GM06990 (cell line): Measurements from ENCODE around the gene ULK3.

Experiments
- DNase-seq: peaks from one replicate; pipeline ENCODE4 v3.0.0-alpha.2; 2011; ENCODE audit not compliant: insufficient read length; ENCODE audit errors: extremely low read depth
- H3K27me3 ChIP-seq: replicated peaks from 2 replicates; pipeline ENCODE4 v1.6.0; 2011; ENCODE audit warnings: low read length; ENCODE audit not compliant: control insufficient read depth, insufficient read depth
- H3K36me3 ChIP-seq: 2 replicates; pipeline ENCODE4 v1.5.1; 2011; ENCODE audit warnings: low read length; ENCODE audit not compliant: control insufficient read depth, insufficient read depth
- H3K4me3 ChIP-seq: replicated peaks from 2 replicates; pipeline ENCODE4 v1.5.1; 2011; ENCODE audit warnings: low read depth, mild to moderate bottlenecking, control low read depth, low read length
- TF ChIP-seq, protein P1 (sequence below): IDR thresholded peaks from 2 replicates; pipeline ENCODE4 v1.5.1; 2011; ENCODE audit warnings: low read length, control low read depth, mild to moderate bottlenecking, inconsistent platforms; ENCODE audit not compliant: insufficient read depth, poor library complexity, severe bottlenecking

The ULK3 gene

DNA sequence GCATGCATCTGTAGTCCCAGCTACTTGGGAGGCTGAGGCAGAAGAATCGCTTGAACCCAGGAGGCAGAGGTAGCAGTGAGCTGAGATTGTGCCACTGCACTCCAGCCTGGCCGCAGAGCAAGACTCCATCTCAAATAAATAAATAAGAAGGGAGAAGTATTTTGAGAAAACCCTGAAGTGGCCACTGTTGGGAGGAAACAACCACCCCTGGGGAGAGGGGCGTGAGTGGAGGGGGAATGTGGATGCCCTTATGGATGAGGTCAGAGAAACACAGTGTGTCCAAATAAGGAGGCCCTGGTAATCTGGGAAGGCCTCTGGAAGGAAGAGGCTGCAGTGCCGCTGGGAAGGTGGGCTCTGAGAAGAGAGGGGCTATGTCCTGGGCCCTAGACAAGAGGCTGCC, 20.7 kb downstream of the ULK3 start:
- Histone ChIP-seq H3K27me3 (no peaks in the 10 kb centered on the region; the same call in none of the 2 replicates), H3K36me3 (no peaks in the 10 kb centered on the region), H3K4me3 (no peak overlapping the region)
- TF ChIP-seq, protein P1, sequence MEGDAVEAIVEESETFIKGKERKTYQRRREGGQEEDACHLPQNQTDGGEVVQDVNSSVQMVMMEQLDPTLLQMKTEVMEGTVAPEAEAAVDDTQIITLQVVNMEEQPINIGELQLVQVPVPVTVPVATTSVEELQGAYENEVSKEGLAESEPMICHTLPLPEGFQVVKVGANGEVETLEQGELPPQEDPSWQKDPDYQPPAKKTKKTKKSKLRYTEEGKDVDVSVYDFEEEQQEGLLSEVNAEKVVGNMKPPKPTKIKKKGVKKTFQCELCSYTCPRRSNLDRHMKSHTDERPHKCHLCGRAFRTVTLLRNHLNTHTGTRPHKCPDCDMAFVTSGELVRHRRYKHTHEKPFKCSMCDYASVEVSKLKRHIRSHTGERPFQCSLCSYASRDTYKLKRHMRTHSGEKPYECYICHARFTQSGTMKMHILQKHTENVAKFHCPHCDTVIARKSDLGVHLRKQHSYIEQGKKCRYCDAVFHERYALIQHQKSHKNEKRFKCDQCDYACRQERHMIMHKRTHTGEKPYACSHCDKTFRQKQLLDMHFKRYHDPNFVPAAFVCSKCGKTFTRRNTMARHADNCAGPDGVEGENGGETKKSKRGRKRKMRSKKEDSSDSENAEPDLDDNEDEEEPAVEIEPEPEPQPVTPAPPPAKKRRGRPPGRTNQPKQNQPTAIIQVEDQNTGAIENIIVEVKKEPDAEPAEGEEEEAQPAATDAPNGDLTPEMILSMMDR = no peak
- no peak for DNase-seq

DNA sequence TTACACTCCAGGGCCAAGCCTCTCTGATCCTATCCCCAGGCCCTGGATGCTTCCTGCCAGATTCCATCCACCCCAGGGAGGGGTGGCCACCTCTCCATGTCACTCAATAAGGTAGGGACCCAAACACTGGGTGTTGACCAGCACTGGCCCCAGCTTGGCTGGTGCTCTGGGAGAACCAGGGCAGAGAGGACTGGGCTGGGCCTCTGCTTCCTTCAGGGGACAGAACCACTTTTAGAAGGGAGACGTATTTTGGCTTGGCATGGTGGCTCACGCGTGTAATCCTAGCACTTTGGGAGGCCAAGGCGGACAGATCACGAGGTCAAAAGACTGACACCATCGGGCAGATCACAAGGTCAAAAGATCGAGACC, 21.2 kb downstream of the ULK3 start:
- Histone ChIP-seq H3K27me3 (no peaks in the 10 kb centered on the region; the same call in none of the 2 replicates), H3K36me3 (no peaks in the 10 kb centered on the region), H3K4me3 (no peak overlapping the region)
- TF ChIP-seq, protein P1 = no peak
- no peak for DNase-seq

DNA sequence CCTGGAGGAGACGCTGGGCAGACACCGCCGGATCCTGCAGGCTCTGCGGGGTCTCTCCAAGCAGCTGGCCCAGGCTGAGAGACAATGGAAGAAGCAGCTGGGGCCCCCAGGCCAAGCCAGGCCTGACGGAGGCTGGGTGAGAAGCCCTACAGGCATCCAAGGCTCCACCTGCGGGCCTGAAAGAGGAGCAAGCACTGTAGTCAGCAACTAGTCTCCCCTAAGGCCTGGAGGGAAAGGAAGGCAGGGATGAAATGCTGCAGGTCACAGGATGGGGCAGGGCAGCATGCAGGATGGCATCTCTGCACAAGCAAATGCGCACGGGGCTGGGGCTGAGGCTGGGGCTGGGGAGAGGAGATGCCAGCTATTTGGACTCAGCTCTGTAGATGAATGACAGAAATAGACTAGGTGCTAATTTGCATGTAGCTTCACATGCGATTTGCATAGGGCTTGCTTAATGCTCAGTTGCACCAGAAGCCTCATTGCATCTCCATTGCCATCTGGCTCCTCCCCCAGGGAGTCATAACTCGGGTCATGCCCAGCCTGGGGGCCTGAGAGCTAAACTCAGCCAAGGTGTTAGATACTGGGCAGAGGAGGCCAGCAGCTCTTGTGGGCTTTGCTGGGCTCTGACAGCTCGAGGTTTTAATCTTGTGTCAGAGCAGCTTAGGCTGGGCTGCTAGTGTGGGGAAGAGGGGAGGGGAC, 21.7 kb downstream of the ULK3 start:
- TF ChIP-seq, protein P1 = peak; percentile 24
- H3K4me3 ChIP-seq = 0 out of 2 replicates have a peak overlapping the region, but pooled peaks have one; percentile 2
- H3K36me3 ChIP-seq = no peaks in the 10 kb centered on the region
- H3K27me3 ChIP-seq = no peaks in the 10 kb centered on the region; the same call in none of the 2 replicates
- DNase-seq = peak; percentile 72

DNA sequence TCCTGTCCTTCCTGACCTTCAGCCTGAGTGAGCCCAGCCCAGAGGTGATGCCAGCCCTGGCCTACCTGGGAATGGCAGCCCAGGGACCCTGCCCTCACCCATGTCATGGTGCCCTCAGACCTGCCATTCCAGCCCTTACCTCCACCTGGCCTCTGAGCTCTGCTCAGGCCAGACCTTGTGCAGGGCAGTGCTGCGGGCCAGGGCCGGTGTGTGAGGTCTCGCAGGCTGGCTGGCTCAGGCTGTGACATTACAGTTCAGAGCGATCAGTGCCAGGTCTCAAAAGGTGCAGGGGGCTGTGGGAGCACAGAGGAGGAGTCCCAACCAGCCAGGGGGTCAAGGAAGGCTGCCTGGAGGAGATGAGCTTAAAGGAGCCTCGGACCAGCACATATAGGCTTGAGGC, 22.9 kb downstream of the ULK3 start:
- DNase-seq = no peak
- no peaks in the 10 kb centered on the region for H3K27me3 ChIP-seq
- H3K4me3 ChIP-seq = no peak overlapping the region
- TF ChIP-seq, protein P1 = no peak
- H3K36me3 ChIP-seq = no peaks in the 10 kb centered on the region

DNA sequence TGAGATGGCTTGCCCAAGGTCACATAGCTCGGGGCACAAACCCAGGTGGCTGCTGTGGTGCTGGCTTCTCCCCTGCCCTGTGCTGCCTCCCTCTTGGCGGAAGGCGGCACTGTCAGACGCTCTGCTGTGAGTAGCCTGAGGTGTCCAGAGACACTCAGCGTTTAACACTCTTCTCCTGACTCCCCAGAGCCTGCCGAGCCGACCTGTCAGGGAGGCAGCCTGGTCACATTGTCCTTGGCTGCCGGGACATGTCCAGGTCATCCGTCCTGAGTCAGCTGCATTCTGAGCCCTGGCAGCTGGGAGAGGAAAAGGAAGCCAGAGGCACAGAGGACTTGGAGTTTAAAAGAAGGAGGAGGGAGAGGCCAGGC, 25.6 kb downstream of the ULK3 start:
- H3K36me3 ChIP-seq = no peaks in the 10 kb centered on the region
- DNase-seq = no peak
- TF ChIP-seq, protein P1 = no peak

More for the DNA sequence above, 25.6 kb downstream of the ULK3 start:
- H3K27me3 ChIP-seq = no peaks in the 10 kb centered on the region
- no peak overlapping the region for H3K4me3 ChIP-seq
